G401 (cell line): ENCODE measurements around the gene FANK1. TPM values are rescaled to one million over a fixed set of nuclear protein-coding genes. Genes with fewer than 3 reads are reported as not detected.
"Not testable (repeated sequence)": the region's sequence is repeated elsewhere in the genome, so short reads cannot be mapped to it uniquely, and the experiment has no call there.

Source experiments
- DNase-seq: peaks from one replicate; pipeline ENCODE4 v3.0.0-alpha.2; 2015; ENCODE audit warnings: low spot score
- in situ Hi-C: cut with HindIII; loops from 2 replicates; pipeline ENCODE4 v1.10.0; 2016; ENCODE audit warnings: low sequenced_read_pairs, mixed read lengths
- total RNA-seq: library from RNA; depleted of rRNA; stranded (reverse); fragments of >200 nt; shearing (Covaris generic); gene quantifications from 2 replicates; pipeline ENCODE4 v1.2.3, GENCODE V29; 2014; rRNA removed

The FANK1 gene
- total RNA-seq, 1 experiment from 2014 or later, result 3.1 TPM

- DNase-seq, result no peak
- in situ Hi-C loops, result no loop called here
These were observed 149.5 kb downstream of the FANK1 start for GRCh38 chr10:126045861-126046260.

GRCh38 chr10:126046831-126047230, 150.5 kb downstream of the FANK1 start:
- in situ Hi-C loops, result no loop called here
- DNase-seq, result no peak

GRCh38 chr10:126047749-126048148, 151.4 kb downstream of the FANK1 start:
- in situ Hi-C loops, DNase-seq: not testable (repeated sequence)

- in situ Hi-C loops, result no loop called here
- no peak for DNase-seq
These were observed 153.7 kb downstream of the FANK1 start for GRCh38 chr10:126049759-126050700.

- in situ Hi-C loops, result no loop called here
- no peak for DNase-seq
These were observed 155.8 kb downstream of the FANK1 start for GRCh38 chr10:126052171-126052570.

GRCh38 chr10:126054191-126054590, 157.8 kb downstream of the FANK1 start:
- in situ Hi-C loops, result no loop called here
- no peak for DNase-seq

GRCh38 chr10:126057494-126057893, 161.1 kb downstream of the FANK1 start:
- in situ Hi-C loops, result no loop called here
- no peak for DNase-seq

- in situ Hi-C loops, result no loop called here
- DNase-seq, result no peak
These were observed 161.7 kb downstream of the FANK1 start for GRCh38 chr10:126058104-126058503.

- in situ Hi-C loops, result no loop called here
- DNase-seq, result no peak
These were observed 162.1 kb downstream of the FANK1 start for GRCh38 chr10:126058507-126058906.

Other genes with a start within 250 kb of the FANK1 start
- gene TEX36, start 213.4 kb upstream of the FANK1 start, total RNA-seq, result not detected in 2 replicates
- gene EDRF1, start 176.9 kb upstream of the FANK1 start, total RNA-seq, result 31.0 and 31.1 TPM in 2 replicates
- gene MMP21, start 120.7 kb upstream of the FANK1 start, total RNA-seq, result not detected in 2 replicates
- gene UROS, start 73.3 kb upstream of the FANK1 start, total RNA-seq, result 143 and 148 TPM in 2 replicates
- gene BCCIP, start 73.0 kb upstream of the FANK1 start, total RNA-seq, result 88.8 and 146 TPM in 2 replicates
- gene DHX32, start 15.3 kb upstream of the FANK1 start, total RNA-seq, result 46.3 and 63.2 TPM in 2 replicates